CD4-positive, alpha-beta T cell treated with Interleukin-15 for 1 hour (primary cell): ENCODE data around the gene CRYBA2.

Source experiments
- DNase-seq: peaks from one replicate; pipeline ENCODE4 v3.0.0-alpha.2; 2020

The CRYBA2 gene

DNA sequence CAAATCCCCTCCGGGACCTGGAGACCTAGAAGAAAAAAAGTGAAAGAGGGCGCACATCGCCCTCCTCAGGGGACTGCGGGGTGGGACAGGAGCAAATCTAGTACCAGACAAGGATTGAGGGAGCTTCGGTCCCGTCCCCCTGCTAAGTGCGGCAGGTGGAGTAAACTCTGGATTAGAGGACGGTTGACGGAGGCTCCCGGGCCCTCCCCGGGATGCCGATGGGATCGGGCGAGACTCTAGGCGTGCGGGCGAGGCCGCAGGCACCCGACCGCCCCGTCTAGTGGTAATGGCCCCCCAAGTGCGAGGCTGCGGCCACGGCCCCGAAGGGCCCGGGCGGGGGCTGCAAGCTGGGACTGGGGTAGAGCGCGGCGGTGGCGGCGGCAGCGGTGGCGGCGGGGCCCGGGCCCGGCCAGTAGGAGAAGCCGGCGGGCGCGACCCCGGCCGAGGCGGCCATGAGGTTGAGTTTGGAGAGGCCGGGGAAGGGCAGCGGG lies 11.8 kb downstream of the CRYBA2 start:
- DNase-seq, result no peak

GRCh38 chr2:218980735-218981389 lies 12.4 kb downstream of the CRYBA2 start:
- no peak for DNase-seq

- peak; percentile 78 for DNase-seq
Observed at GRCh38 chr2:218979846-218980734, 13.1 kb downstream of the CRYBA2 start.

DNA sequence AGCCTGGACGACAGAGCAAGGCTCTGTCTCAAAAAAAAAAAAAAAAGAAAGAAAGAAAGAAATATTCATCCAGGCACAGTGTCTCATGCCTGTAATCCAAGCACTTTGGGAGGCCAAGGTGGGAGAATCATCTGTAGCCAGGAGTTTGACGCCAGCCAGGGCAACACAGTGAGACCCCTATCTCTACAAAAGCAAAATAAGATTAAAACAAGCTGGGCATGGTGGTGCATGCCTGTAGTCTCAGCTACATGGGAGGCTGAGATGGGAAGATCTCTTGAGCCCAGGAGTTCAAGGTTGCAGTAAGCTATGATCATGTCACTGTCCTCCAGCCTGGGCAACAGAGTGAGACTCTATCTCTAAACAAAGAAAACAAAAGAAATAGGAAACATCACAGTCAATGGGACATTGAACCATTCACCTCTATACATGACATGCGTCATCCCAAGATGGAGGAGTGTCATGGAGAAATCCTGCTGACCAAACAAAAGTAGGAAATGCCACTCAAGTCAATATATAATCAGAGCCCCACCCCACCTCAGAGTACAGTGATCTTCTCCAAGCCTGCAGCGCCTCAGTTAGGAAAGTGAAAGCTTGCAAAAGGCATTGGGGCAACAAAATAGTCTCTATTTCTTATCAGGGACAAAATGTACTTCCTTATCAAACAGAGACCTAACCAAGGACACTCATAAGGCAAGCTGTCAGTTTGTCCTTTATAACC lies 18.0 kb downstream of the CRYBA2 start:
- DNase-seq, result no peak

GRCh38 chr2:218970894-218971293 lies 22.3 kb downstream of the CRYBA2 start:
- DNase-seq, result no peak

DNA sequence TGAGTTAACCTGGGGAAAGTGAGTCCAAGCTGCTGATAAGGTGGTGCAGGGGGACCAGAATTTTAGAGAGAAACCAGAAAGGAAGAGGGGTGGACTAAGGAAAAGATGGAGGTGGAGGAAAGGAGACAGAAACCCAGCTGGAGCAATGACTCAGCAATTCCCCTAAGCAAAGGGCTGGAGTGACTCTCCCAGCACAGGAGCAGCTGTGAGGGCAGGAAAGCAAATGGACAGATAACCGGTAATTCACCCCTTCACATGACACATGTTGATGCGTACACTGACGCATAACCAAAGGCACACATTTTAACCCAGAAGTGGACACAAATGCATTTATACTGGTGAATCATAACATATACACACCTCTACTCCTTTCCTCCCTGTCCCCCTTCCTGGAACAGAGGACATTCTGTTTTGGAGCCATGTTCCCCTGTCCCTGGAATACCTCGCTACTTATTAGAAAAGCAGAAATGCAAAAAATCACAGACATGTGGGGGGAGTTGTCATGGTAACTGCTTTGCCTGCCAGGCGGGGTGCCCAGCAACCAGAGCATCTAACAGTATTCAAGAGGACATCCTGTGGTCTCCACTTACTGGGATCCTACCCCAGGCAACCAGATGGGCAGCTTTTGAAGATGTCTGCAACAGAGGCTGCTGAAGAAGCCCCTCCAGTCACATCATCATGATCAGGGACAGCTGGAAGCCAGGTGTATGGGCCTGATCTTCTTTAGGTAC lies 29.0 kb downstream of the CRYBA2 start:
- no peak for DNase-seq

DNA sequence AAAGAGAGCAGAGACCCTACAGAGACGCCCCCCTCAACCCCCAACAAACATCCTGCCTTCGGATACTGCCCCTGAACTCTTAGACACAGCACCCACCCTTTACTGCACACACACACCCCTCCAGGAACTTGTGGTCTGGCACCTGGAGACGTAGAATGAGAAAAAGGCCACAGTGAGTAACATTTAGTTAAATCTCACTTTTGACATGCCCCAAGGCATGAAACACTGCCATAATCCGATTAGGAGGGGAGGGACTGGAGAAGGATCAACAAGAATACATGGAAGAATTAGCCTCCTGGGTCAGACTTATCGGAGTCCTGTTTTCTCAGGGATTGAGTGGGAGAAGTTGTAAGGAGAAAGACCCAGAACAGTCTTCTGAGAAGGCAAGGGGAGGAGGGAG lies 29.6 kb downstream of the CRYBA2 start:
- no peak for DNase-seq

DNA sequence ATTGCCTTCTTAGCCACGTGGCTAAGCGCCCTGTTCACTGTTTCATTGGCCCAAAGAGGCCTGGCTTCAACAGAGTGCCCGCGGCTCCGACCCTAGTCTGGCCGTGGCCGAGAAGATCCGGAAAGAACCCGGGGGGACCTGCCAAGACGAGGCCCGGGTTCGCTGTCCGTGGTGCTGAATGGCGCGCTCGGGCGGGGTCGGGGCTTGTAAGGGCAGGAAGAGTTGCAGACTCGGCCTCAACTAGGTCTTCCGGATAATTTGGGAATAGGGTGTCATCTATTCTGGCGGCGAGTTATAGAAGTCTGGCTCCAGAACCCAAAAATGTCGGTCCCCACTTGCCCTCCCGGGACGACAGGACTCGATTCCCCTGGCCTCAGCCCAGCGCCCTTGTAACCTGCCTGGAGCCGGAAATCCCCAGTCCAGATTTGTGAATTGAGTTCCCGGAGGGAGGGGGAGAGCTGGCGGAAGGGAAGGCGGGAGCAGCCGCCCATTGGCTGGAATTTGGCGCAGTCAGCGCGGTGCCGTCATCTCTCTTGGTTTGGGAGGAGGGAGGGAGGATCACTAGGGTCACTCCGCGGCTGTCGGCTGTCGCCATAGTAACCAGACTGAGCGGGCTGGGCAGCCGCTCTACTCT lies 30.2 kb downstream of the CRYBA2 start:
- no peak for DNase-seq

- DNase-seq, result no peak
Observed at GRCh38 chr2:218961651-218962570, 31.3 kb downstream of the CRYBA2 start.

DNA sequence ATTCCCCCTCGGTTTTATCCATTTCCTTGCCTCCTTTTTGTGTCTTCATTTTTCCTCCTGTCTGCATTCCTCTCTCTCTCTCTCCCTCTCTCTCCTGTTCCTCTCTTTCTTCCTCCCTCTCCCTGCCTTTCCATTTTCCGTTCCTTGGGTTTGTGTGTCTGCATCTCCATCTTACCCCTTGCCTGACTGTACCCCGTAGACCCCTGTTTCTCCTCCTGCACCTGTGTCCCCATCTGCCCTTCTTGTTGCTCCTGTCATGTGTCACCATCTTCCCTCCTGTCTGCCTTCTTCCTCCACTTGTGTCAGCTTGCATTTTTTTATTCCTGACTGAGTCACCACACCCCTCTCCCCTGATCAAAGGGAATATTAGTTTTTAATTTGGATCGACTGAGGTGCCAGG lies 32.0 kb downstream of the CRYBA2 start:
- no peak for DNase-seq

DNA sequence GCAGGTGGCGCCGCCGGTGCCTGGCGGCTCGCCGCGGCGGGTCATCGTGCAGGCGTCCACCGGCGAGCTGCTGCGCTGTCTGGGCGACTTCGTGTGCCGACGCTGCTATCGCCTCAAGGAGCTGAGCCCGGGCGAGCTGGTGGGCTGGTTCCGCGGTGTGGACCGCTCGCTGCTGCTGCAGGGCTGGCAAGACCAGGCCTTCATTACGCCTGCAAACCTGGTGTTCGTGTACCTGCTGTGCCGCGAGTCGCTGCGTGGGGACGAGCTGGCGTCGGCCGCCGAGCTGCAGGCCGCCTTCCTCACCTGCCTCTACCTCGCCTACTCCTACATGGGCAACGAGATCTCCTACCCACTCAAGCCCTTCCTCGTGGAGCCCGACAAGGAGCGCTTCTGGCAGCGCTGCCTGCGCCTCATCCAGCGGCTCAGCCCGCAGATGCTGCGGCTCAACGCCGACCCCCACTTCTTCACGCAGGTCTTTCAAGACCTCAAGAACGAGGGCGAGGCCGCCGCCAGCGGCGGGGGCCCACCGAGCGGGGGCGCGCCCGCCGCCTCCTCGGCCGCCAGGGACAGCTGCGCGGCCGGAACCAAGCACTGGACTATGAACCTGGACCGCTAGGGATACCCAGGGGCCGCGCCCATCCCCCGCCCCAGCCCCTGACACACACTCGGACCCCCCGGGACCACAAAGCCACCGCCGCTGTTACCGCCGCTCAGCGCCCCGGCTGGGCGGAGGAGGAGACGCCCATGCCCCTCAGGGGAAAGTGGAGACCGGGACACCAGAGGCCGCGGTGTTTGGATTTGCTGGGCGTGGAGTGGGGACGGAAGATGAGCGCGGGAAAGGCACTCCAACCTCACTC lies 32.7 kb downstream of the CRYBA2 start:
- DNase-seq, result no peak

- DNase-seq, result no peak
Observed at GRCh38 chr2:218959761-218960308, 33.4 kb downstream of the CRYBA2 start.

DNA sequence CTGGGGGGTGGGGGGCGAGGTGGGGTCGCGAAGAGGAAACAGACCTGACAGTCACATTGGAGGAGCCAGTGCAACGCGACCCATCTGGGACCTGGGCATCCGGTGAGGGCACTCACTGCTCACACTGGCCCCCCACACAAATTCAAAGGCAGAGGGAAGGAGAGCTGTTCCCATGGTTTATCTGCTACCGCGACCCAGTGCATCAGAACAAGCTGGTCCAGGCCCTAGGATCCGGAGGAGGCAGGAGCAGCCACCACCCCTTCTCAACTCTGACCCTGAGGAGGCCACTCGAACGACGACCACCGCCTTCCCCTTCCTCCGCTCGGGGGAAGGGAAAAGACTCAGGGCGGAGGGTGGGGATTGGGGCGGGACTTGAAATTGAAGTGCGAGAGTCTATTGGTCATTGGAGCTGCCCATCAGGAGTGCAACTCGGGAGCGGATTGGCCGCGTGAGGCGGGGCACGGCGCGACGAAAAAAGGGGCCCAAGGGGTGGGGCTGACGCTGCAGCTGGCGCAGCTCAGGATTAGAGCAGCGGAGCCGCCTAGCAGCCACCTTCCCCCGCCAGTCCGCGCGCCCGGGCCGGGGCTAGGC lies 34.0 kb downstream of the CRYBA2 start, which contains the start of gene CDK5R2:
Gene CDK5R2 (plus strand): TSS at position 526 of the 591 bp plus-strand sequence. CDS start 155 bp downstream, outside the sequence.
- peak; percentile 77 for DNase-seq

- no peak for DNase-seq
Observed at GRCh38 chr2:218958276-218958675, 34.9 kb downstream of the CRYBA2 start.

- no peak for DNase-seq
Observed at GRCh38 chr2:218957671-218958070, 35.6 kb downstream of the CRYBA2 start.

- no peak for DNase-seq
Observed at GRCh38 chr2:218956039-218956438, 37.2 kb downstream of the CRYBA2 start.

GRCh38 chr2:218954541-218955300 lies 38.5 kb downstream of the CRYBA2 start:
- DNase-seq, result no peak

DNA sequence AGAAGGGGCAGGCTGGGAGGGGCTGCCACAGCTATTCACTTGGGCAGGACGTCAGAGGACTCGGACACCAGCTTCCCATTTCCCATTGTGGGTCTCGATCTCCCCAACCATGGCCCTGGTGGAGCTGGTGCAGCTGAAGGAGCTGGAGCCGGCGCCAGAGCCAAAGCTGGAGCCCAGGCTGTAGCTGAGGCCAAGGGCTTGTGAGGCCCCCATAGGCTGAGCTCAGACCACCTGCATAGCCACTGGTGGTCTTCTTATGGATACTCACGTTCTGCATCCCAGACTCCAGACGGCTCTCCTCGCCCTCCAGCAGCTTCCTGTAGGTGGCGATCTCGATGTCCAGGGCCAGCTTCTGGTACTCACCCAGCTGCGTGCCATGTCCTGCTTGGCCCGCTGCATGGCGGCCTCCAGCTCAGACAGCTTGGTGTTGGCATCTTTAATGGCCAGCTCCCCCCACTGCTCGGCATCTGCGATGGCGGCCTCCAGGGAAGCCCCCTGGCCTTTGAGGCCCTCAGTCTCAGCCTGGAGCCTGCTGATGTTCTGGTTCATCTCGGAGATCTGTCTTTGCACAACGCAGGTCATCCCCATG lies 39.8 kb downstream of the CRYBA2 start:
- DNase-seq, result no peak
